HG02798 (cell line): ENCODE results near the gene NDUFC1.
"Not testable (repeated sequence)": the region's sequence is repeated elsewhere in the genome, so short reads cannot be mapped to it uniquely, and the experiment has no call there.

ENCODE experiments used
- ATAC-seq: cut with Tn5 transposase; IDR thresholded peaks from one replicate; pipeline ENCODE4 v1.9.1; 2021; ENCODE audit warnings: mild to moderate bottlenecking; ENCODE audit not compliant: unreplicated experiment, poor library complexity

Gene NDUFC1

DNA sequence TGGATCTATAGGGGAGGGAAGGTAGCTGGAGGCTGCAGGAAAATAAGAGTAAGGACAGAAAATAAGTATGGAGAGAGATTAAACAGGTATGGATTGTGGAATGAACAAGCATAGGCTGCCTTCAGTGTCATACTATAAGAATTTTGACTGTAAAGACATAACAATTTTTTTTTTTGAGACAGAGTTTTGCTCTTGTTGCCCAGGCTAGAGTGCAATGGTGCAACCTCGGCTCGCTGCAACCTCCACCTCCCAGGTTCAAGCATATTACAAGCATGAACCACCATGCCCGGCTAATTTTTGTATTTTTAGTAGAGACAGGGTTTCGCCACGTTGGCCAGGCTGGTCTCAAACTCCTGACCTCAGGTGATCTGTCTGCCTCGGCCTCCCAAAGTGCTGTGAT lies 46.7 kb downstream of the NDUFC1 start:
- ATAC-seq = not testable (repeated sequence)

DNA sequence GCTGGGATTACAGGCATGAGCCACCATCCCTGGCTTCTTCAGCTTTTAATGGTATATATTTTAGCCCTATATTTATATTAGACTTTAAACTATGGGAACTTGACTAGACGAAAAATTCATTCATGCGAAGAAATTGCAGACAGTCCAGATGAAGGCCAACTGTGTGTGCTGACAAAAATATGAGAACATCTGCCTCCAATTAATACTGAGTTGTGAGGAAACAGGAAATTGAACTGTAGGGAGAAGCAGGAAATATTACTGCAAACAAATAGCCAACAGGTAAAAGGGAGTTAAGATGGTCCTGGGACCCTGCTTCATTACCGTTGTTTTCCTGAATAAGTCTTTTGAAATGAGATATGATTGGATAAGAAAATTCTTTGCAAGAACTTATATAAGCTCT lies 48.6 kb downstream of the NDUFC1 start:
- no peak for ATAC-seq

DNA sequence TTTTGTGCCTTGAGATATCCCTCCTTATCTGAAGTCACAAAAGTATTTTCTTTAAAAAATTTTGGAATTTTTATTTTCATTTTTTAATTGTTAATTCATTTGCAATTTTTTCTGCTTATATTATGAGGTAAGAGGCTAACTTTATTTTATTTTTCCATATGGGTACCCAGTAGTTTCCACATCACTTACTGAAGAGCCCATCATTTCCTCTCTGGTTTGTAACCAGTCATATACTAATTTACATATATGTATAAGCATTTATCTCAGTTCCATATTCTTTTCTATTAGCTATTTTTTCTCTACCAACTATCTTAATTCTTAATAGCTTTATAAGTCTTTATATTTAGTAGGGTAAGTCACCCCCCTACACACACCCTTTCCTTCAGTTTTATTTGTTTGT lies 49.2 kb downstream of the NDUFC1 start:
- ATAC-seq = no peak

DNA sequence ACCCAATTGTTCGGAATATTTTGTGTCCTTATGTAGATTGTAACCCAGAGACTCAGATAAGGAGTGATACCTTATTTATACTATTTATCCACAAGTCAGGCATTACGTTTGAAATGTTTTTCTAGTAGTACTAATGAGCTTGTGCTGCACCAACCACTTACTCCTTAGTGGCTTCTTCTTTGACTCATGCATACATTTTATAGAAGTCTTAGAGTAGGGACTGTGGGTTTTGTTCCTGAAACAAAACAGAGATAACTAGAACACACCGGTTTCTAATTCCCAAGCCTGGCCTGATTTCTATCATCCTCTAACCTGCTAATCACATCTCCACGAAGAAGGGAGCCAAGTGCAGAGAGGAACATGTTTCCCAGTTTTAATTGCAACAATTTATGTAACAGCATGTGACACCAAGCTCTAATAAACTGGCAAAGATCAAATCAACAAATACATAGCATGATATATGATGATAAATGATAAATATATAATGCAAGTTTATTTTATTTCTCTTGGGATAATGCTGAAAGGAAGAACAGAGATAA lies 54.5 kb downstream of the NDUFC1 start:
- ATAC-seq = no peak

DNA sequence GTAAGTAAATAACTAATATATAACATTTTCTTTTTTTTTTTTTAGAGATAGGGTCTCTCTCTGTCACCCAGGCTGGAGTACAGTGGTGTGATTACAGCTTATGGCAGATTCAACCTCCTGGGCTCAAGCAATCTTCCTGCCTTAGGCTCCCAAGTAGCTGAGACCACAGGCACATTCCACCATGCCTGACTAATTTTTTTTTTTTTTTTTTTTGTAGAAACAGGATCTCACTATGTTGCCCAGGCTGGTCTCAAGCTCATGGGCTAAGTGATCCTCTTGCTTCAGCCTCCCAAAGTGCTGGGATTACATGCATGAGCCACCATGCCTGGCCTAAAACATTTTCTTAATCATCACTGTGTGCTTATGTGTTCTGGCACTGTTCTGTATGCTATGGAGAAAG lies 55.0 kb downstream of the NDUFC1 start:
- no peak for ATAC-seq

DNA sequence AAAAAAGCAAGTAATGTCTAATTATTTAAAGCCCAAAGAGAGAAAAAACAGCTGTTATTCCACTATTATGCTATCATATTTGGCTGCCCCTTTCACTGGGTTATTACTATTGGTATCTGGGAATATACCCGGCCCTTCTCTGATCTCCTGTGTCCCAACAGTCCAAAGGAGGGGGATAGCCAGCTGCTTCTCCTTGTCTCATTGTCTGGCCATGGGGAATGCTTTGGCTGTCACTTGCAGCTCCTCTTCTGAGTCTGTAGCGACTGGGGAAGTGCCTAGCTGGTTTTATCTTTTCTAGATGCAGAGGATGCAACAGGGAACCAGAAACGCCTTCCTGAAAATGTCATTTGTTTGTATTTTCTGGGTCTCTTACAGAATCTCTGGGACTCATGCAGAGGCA lies 56.1 kb downstream of the NDUFC1 start:
- ATAC-seq = no peak

DNA sequence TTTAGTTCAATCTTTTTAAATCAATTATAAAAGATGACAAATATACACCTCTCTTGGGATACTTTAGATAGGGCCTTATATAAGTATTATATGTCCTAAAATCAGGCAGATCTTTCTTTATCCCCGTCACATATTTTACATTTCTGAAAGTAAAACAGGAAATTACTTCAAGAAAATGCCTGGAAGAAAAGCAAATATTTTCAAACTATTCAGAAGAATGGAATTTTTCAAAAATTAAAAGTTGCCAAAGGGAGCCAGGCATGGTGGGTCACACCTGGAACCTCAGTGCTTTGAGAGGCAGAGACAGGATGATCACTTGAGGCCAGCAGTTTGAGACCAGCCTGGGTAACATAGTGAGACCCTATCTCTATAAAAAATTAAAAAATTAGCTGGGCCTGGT lies 56.7 kb downstream of the NDUFC1 start:
- ATAC-seq = no peak

DNA sequence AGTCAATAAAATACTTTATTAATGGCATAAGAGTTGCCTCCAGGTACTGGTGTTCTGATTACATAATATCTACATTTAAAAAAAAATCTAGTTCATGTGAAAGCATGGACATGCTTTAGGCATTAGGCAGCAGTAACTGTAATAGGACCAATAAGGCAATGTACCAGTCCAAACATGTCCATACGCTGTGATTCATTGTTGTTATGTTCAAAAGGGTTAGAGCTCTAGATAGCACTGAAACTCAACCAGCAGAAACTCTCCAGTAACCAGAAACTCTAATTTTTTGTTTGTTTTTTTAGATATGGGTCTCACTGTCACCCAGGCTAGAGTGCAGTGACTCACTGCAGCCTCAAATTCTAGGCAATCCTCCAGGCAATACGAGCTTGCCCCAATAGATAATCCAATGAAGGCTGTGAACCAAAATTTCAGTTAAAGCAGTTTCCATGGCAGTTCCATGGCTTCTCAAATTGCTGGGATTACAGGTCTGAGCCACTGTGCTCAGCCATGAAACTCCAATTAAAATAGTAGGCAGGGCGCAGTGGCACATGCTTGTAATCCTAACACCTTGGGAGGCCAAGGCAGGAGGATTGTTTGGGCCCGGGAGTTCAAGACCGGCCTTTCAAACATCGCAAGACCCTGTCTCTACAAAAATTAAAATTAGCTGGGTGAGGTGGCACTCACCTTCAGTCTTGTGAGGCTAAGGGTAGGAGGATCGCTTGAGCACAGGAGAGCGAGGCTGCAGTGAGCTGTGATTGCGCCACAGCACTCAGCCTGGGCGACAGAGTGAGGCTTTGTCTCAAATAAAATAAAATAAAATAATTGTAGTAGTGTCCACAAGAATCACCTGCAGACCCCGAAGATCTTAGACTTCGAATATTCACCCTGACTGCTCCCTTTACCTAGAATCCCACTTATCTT lies 58.6 kb downstream of the NDUFC1 start:
- no peak for ATAC-seq

DNA sequence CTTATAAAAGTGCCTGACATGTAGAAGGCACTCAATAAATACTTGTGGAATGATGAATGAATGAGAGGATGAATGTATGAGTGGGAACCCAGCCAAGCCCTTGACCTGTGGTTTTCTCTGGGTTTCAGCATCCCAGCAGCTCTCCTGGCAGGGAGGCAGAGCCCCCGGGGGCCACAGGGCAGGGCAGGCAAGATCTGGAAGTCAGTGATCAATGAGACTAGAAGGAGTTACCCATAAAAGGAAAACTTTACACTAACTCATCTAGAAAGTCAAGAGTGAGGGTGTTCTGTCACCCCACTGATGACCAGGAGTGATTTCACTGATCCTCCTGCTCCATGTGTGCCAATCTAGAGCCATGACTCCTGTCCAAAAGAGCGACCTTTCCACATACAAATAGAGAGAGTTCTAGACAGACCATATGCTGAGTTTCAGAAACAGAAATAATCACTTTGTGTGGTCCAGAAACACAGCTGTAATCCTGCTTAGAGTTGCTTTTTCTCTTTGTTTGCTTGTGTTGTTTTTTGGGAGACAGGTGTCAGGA lies 59.7 kb downstream of the NDUFC1 start:
- ATAC-seq = no peak

DNA sequence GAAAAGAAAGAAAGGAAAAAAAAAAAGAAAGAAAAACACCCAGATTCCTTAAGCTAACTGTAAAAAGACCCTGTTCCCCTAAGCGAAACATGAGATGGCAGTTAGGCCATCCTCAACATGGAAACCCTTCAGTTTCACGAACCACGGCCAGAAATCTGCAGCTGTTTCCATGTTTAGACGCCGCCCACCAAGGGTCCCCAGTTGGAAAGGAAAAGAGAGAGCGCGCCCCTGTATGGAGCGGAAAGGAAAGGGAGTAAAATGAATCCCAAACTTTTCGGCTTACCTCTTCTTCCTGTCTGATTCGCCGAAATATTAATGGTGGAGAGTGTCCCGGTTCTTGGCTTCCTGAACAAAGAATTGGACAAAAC lies 60.5 kb downstream of the NDUFC1 start:
- no peak for ATAC-seq

DNA sequence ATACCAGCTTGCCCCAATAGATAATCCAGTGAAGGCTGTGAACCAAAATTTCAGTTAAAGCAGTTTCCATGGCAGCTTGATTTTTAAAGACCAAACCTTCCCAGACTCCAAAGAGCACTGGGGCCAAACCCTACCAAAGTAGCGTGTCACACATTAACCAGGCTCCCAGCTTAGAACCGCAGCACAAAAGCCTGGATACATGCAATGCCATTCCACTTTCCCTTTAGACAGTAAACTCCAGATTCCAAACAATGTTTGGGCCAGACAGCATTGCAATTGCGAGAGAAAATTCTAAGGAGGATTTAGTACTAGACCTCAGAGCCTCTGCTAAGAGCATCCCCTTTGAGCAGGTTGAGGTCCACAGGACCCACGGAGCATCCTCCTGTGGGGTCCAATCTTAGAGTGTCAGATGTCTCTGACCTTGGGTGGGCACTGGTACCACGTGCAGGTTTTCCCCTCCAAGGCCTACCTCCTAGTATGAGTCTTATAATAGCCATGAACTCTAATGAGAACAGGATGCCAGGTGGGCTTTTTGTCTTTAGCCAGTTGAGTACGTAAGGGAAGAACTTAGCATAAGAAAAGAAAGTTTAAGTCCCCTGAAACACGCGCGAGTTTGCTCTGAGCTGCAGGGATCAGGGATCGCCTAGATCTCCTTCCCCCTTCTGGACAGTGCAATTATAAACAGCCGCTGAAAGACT lies 61.0 kb downstream of the NDUFC1 start:
- no peak for ATAC-seq
